ENCODE results near the gene TMX3.

Gene TMX3

DNA sequence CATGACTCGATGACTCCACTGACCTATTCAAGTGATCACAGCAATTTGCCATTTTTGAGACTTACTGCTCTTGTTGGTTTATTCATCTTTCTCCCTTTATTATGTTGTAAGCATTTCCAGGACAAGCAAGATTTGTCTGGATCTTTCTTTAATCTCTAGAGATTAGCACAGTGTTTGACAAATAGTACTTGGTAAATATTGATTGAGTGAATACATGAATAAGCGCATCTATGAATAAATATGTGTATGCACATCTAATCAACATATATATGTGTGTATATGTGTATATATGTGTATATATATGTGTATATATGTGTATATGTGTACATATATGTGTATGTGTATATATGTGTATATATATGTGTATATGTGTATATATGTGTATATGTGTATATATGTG lies 7.3 kb downstream of the TMX3 start:
- DNase-seq, result no peak

DNA sequence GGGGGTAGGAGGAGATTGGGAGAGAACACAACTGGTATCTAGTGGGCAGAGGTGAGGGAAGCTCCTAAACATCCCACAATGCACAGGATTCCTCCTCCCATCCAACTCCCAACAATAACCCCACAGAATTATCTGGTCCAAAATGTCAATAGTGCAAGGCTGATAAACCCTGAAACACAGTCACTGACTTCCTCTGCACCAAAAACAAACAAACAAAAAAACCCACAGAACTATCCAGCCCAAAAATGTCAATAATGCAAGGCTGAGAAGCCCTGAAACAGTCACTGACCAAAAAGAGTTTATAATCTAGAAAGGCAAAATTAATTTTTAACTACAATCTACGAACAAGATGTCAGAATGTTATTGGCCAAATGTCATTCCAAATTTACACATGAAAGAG lies 9.8 kb downstream of the TMX3 start:
- no peak for DNase-seq

DNA sequence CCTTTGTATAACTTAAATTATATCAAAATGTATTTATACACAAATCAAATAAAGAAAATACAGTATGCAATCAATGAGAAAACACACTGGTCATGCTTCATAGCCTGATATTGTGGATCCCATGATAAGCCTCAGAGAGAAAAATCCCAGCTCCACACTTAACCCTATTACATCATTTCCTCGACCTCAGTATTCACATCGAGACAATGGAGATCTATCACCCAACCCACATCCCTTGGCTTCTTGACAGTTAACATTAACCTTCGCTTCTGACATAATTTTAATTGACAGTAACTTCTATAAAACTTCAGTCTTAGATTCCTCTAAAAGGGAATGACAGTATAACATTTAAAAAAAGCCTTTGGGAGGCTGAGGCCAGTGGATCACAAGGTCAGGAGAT lies 11.6 kb downstream of the TMX3 start:
- DNase-seq, result no peak

DNA sequence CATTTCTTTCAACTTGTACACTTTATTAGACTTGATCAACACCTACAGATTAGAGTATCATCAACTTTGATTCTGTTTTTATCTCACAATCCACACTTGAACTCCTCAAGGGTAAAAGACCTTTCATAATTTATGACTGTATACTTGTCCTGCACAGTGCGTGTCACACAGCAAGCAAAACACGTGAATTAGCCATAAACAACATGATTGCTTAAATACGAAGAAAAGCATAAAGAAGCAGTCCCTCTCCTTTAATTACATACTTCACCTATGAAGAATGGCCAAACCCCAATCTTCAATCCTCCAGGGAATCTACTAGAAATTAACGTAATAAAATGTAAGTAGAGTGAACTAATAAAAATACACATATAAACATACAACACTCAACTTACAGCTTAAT lies 13.6 kb downstream of the TMX3 start:
- no peak for DNase-seq

DNA sequence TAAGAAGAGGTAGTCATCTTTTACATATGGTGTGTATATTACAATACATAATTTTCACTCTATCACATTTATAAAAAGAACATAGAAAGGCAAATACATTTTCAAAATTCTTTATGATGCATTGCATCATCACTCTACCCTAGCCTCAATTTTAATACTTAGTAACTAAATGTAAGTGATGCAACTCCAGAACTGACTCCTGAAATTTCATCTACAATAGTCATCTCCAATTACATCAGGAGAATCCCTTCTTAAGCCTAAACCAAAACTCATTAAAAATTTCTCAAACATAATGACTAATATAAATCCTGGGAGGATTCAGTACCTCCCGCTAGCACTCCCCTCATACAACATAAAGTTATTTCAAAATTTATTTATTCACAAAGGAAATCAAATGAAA lies 15.9 kb downstream of the TMX3 start:
- DNase-seq, result no peak

DNA sequence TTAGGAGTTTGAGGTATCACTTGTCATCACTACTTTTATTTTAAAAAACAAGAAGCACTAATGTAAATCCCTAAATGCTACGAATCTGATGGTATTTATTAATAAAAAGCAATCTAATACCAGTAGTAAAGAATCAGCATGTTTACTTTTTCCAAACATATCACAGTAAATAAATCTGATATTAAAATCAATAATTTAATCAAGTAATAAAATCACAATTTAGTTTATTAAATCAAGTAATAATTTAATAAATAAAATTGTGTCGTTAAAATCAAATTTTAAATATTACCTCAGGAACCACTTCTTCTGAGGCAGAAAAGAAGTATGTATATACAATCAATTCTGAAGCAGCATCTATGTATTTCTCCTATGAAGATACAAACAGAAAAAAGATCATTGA lies 18.0 kb downstream of the TMX3 start:
- DNase-seq, result no peak

DNA sequence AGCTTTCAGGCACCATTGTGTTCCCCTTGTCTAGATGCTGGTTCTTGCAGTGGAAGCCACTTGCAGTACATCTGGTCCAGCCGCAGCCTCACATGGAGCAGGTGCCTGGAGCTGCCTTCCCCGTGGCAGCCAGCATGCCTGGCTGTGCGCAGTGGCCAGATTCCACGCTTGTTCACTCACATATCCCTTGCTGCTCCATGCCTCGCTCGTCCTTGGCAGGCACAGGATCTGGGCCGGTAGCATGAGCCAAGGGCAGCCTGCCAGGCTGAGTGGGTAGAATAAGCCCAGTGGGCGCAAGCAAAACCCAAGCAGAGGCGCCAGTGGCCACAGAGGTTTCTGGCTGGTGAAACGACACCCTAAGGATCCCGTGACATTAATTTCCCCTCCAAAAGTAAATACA lies 20.6 kb downstream of the TMX3 start:
- DNase-seq, result no peak

DNA sequence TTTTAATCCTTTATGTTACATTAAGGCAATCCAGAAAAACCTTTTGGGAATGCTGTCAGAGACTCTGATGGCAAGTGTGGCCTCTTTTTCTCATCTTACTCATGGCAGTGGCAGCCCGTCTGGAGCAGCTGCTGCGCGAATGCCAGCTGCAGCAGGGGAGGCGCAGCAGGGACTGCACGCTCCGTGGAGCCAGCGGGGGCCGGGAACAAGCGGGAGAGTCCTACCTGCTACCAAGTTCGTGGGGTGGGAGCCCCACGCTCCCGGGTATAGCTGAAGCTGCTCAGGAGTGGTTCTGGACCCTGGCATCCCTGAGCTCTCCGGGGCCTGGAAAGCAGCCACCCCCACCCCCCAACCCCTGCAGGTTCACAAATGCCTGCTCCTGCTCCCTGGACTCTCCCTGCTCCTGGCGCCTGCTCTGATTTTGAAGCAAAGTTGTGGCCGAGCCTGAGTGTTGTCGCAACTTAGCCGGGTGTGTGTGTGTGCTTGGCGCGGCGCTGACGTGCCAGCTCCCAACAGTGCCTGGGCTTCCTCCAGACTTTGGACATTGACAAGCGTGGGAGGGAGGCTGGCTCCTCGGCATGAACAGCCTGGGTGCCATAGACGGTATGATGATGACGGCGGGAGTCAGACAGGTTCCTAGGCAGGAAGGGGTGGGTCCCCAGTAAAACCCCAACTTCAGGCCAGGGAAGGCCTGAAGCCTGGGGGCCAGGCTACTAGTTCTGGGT lies 21.7 kb downstream of the TMX3 start:
- DNase-seq, result no peak

DNA sequence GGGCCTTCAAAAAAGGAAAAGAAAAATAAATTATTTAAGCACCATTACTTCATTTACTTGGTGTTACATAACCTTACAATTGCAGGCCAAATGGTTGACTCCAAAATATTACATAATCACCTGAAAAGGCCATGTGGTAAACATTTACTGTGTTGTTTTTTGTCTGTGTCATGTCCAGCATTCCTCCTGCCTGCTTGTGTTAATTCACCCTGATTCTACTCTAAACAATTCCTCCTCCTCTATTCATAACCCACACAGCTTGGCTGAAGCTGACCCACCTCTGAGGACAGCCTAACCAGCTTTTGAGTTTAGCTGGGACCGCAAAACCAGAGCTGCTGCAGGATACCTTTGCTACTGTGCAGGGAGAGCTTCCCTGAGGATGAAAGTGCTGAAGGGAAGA lies 35.4 kb downstream of the TMX3 start:
- DNase-seq, result no peak

DNA sequence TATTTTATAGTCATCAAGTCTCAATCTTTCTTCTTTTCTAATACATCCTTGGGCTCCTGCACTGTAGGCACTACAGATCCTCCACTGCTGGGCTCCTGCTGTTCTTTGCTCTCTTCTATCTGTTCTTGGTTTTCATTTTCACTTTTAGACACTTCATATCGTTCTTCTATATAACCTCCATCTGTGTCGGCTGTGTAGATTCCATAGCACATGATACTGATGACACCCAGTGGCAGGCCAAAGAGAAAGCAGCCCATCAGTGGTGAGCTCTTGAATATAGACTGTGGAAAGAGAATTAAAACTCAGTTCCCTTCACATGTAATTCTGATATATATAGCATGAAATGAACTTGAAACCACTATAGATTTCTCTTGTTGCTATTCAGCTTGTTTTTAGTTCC lies 38.0 kb downstream of the TMX3 start:
- DNase-seq, result no peak

DNA sequence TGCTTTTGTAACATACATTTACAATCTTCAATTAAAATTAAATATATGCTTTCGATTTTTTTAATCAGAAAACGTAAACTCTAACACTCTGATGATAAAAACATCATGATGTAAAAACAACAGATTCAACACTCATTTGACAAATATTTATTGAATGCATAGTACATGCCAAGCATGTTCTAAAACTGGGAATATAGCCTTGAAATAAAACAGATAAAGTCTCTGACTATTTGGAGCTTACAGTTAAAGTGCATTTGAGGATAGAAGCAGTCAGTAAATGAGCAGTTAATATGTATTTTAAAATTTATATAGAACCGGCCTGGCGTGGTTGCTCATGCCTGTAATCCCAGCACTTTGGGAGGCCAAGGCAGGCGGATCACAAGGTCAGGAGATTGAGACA lies 47.8 kb downstream of the TMX3 start:
- DNase-seq, result no peak

DNA sequence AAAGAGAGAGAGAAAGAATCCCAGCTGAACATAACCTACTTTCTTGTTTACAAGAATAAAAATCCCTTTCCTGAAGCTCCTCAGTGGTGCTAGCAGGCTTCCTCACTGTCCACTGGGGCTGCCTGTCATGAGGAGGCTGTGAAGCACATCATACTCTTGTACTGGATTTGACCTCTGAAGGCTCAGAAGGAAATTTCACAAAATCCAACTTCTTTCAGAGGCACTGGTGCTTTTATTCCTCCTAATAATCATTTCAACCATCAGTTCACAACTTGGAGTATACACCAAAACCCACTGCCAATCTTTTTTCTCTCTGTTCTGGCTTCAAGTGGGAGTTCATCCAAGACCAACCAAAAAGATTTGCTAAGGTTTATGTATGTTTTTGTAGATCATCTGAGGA lies 48.5 kb downstream of the TMX3 start:
- DNase-seq, result no peak

DNA sequence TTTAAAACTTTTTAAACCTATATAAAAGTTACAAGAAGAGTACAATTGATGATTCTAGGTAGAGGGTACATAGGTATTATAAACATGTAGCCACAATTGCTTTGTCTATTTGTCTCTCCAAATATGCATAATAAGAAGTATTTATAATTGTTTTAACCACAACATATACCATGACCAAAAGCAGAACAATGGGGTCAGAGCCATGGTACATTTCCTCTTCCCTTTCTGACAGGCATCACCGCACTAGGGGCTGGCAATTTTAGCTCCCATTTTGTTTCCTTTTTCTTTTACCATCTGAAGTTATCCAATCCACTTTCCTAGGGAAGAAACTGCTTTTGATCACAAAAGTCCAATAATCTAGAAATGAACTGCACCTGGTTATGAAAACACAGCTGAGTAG lies 49.3 kb downstream of the TMX3 start:
- no peak for DNase-seq

DNA sequence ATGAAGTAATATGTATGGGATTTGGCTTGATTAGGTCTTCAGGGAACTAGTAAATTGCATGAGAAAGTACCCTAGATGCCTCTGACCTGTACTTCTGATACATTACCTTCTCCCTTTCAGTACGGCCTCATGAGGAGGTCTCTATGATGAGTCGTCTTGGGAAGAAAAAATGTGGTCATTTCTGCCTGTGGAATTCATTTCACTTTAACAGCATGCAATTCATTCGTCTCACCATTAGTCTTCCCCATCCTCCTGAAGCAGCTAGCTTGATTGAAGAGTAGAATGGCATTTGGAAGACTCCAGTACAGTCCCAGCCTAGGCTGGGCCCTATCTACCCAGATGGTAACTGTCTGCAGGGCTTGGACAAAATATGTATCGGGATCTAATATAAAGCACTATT lies 52.2 kb downstream of the TMX3 start:
- peak in 1 of 2 experiments; percentile 7 for DNase-seq

DNA sequence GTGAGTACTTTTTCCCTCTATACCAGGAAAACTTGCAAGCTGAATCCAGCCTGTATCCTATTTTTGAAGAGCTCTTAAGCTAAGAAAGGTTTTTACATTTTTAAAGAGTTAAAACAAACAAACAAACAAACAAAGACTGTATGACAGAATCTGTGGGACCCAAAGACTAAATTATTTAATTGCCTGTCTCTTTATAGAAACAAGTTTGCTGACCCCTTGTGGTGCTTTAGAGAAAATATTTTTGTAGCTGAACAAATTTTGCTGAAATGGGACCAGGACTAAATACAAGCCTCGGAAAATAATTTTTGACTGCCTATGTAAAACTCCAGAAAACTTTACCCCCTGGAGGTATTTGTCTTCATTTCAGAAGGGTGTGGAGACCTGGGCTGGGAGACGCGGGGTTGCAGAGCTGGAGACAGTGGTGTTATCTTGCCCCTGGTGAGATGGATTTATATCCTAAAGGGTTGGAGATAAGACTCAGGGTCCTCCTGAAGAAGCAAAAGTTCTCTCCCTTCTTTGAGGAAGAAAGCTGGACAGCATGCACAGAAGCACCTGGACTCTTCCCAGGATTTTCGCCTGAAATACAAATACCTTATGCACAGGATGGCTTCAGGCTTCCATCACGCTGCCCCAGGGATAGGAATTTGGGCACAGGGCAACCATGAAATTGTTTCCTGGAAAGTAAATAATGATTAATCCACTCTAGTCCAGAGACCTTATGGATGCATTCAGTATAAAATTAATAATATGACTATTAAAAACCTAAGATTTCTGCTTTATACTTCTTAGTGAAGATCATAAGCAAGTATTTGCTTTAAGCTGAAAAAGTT lies 54.3 kb downstream of the TMX3 start:
- DNase-seq, result peak in 1 of 2 experiments; percentile 31

DNA sequence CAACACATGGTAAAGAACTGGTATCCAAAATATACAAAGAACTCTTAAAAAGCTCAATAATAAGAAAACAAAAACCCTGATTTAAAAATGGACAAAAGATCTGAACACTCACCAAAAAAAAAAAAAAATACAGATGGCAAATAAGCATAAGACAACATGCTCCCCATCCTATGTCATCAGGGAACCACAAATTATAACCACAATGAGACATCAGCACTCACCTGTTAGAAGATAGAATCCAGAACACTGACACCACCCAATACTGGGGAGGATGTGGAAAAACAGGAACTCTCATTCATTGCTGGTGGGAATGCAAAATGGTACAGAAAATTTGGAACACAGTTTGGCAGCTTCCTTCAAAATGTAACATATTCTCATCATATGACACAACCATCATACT lies 66.7 kb downstream of the TMX3 start:
- DNase-seq, result no peak

DNA sequence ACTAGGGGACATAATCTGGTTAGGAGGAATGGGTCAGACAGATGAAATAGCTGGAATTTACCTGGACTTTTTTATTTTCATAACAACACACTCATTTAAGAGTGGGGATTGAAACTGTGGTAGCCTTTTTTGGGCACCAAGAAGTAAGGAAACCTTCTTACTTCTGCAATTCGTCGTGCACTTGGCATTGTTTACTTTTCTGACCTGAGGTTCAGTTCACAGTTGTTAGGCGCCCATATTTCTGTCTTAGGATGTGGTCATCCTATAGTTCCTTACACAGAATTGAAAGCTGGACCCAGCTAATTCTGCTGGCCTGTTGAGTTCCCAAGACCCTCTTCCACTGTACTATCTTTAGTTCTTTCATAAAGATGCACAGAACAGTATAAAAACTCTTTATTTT lies 72.9 kb downstream of the TMX3 start:
- DNase-seq, result no peak

DNA sequence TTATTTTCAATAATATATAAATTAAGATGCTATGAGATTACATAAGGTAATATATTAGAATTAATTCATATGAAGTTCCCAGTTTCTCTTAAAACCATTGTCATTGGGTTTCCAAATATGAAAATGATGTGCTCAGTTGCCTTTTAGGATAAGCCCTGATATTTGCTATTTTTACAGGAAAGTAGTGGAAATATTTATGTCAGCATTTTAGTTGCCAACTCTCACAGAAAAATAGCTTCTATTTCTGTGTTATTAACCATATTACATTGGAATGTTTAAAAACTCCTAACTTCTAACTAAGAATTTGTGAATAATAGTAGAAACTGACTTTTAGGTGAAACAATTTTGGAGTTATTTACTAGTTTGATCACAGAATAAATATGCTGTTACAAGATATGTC lies 74.0 kb downstream of the TMX3 start:
- DNase-seq, result no peak

DNA sequence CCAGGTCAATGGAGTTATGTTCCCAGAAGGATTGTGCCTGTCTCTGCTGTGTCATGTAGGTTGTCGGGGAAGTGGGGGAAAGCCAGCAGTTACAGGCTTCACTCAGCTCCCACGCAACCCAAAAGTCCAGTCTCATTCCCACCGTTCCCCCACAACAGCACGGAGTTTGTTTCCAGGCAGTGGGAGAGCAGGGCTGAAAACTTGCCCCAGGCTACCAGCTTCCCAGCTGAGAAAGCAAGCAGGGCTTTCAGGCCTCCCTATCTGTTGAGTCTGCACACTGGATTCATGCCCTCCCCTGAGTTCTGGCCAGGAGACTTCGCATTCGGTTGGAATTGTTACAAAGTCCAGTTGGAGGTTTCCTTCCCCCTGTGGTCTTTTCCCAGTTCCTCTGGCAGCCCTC lies 76.3 kb downstream of the TMX3 start:
- no peak for DNase-seq

DNA sequence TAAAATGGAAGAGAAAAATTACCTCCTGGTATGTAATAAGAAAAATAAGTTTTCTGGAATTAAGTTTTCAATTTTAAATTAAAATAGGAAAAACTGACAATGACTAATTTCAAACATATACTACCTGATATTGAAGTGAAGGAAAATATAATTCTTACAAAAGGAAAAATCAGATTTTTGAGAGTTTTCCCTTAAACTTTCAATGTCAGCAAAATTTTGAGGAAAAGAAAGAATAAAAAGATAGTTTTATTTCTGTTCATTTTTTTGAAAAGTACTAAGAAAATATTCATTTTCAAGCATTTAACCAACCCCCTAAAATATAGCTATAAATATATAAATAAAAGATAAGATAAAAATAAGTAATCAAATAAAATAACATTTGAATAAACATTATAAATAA lies 87.1 kb downstream of the TMX3 start:
- DNase-seq, result no peak

All from SW 1271 (cell line).